HK-2 (cell line): Measurements from ENCODE around the gene GNGT2.

Source experiments
- DNase-seq: peaks from one replicate; pipeline ENCODE4 v3.0.0-alpha.2; 2018; ENCODE audit not compliant: unreplicated experiment

GNGT2 gene

DNA sequence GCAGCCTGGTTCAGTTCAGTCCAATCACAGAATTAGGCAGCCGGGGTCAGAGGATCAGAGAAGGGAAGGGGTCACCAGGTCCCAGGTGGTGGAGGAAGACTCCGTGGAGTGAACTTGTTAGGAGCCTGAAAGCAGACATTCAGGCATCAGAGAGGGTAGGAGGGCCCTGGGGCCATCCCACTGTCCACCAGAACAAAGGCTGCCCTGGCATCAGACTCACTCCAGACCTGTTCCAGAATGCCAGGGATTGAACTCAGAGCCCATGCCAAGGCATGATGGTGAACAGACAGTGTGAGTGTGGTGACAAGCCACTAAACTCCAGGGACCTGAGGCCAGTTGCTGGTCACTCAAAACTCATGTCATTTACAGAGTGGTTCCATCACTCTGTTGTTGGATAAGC lies 40.2 kb downstream of the GNGT2 start:
- no peak for DNase-seq

DNA sequence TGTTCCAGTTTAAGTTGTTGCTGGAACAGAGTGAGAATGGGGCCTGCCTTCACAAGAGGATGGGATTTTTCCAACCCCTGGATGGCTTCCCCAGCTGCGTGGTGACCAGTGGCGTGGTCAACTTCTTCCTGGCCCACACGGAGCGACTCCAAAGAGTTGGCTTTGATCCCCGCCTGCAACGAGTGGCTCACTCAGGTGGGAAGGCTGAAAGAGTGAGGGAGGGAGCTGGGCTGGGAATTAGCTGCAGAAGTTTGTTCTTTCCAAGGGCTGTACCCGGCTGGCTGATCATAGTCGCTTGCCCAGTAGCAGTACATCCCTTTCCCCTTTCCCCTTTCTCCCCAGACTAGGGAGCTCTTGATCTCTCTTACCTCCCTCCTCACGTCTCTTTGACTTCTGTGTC lies 41.7 kb downstream of the GNGT2 start:
- DNase-seq, result no peak

DNA sequence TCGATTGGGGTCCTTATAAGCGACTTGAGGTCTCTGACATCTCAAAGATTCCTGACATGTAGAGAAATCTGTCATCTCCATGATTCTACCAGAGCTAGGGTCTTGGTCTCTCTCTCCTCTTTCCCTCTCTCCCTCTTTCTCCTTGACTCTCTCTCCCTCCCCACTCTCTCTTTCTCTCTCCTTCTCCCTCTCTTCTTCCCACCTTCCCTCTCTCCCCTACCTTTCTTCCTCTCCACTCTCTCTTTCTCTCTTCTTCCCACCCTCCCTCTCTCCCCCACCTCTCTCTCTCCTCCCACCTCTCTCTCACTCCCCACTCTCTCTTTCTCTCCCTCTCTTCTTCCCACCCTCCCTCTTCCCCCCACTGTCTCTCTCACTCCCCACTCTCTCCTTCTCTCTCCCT lies 45.2 kb downstream of the GNGT2 start:
- DNase-seq, result no peak

DNA sequence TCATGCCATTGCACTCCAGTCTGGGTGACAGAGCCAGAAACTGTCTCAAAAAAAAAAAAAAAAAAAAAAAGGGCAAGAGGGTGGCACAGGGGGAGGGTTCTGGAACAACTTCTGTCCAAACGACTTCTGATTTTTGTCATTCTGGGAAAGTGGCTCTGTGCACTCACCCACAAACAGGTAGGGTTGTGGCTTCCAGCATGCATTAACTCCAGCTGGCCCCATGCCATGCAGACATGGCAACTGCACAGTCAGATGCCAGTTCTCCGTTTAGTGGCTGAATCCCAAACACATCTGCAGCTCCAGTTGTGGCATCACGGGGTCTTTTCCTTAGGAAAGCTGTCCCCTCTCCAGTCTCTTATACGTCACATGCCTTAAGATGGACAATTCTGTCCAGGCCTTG lies 47.5 kb downstream of the GNGT2 start:
- no peak for DNase-seq

DNA sequence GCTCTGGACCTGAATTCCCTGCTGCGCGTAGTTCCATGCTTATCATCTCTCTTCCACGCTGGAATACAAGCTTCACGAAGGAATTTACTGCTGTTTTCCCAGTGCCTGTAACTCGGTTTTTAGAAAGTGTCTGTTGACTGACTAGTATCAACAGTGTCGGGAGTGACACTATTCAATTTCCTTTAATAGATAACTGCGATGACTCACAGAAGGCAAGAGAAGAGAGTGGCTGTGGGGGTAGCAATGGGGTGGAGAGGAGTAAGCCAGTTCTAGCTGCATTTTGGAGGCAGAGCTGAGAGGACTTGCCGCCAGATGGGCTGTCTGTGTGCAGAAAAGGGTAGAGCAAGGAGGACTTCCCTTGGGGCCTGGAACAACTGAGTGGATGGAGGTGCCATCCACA lies 52.6 kb downstream of the GNGT2 start:
- DNase-seq, result peak; percentile 50

GRCh38 chr17:49156256-49156655 lies 54.1 kb downstream of the GNGT2 start:
- DNase-seq, result no peak
